ENCODE results near the gene CNGB1.

Gene CNGB1

GRCh38 chr16:57999971-58000705, 29.2 kb upstream of the CNGB1 start, which contains the start of gene ZNF319:
Gene ZNF319 (minus strand): TSS chr16:58000672. CDS start chr16:57998265, 2,407 bp downstream.
- Mint-ChIP-seq H3K4me3 (peak within 1 kb of the TSS; percentile 86), H3K9me3 (no peaks in the 10 kb centered on the region), H3K36me3 (peaks cover 57% of the 10 kb centered on the region), H3K4me1 (peaks cover 67% of the 10 kb centered on the region), H3K27ac (peak within 1 kb of the TSS; percentile 90)
- ATAC-seq (peak; percentile 42), DNase-seq (ENCODE audit: low spot score in 2 of 2) (peak in 1 of 2 donors; percentile 71)

GRCh38 chr16:57999366-57999970, 28.5 kb upstream of the CNGB1 start:
- peak in 1 of 2 donors; percentile 58 for DNase-seq (ENCODE audit: low spot score in 2 of 2)
- Mint-ChIP-seq H3K27ac (peak overlapping the region; percentile 67), H3K9me3 (no peaks in the 10 kb centered on the region), H3K4me1 (peaks cover 67% of the 10 kb centered on the region), H3K4me3 (peak overlapping the region; percentile 71), H3K36me3 (peaks cover 60% of the 10 kb centered on the region)
- no peak for ATAC-seq

GRCh38 chr16:57998992-57999365, 28.1 kb upstream of the CNGB1 start:
- no peaks in the 10 kb centered on the region for H3K9me3 Mint-ChIP-seq
- H3K36me3 Mint-ChIP-seq, result peaks cover 59% of the 10 kb centered on the region
- no peak for ATAC-seq
- H3K4me1 Mint-ChIP-seq, result peaks cover 66% of the 10 kb centered on the region
- H3K27ac Mint-ChIP-seq, result peak overlapping the region; percentile 67
- peak overlapping the region; percentile 71 for H3K4me3 Mint-ChIP-seq
- no peak for DNase-seq (ENCODE audit: low spot score in 2 of 2)

GRCh38 chr16:57998486-57998885, 27.6 kb upstream of the CNGB1 start:
- Mint-ChIP-seq H3K4me1 (peaks cover 63% of the 10 kb centered on the region), H3K27ac (peak overlapping the region; percentile 67), H3K9me3 (no peaks in the 10 kb centered on the region), H3K36me3 (peaks cover 54% of the 10 kb centered on the region), H3K4me3 (peak overlapping the region; percentile 71)
- DNase-seq (ENCODE audit: low spot score in 2 of 2), result peak; percentile 29 to 68
- peak; percentile 48 for ATAC-seq

GRCh38 chr16:57997528-57998265, 26.8 kb upstream of the CNGB1 start:
- peaks cover 48% of the 10 kb centered on the region for H3K36me3 Mint-ChIP-seq
- peak overlapping the region; percentile 71 for H3K4me3 Mint-ChIP-seq
- H3K9me3 Mint-ChIP-seq, result no peaks in the 10 kb centered on the region
- DNase-seq (ENCODE audit: low spot score in 2 of 2) (no peak), ATAC-seq (no peak)
- peaks cover 67% of the 10 kb centered on the region for H3K4me1 Mint-ChIP-seq
- peak overlapping the region; percentile 67 for H3K27ac Mint-ChIP-seq

GRCh38 chr16:57997176-57997527, 26.2 kb upstream of the CNGB1 start:
- Mint-ChIP-seq H3K9me3 (no peaks in the 10 kb centered on the region), H3K4me3 (no peak overlapping the region), H3K36me3 (peaks cover 42% of the 10 kb centered on the region), H3K27ac (peak overlapping the region; percentile 67), H3K4me1 (peaks cover 65% of the 10 kb centered on the region)
- ATAC-seq, result no peak
- no peak for DNase-seq (ENCODE audit: low spot score in 2 of 2)

- ATAC-seq (no peak), DNase-seq (ENCODE audit: low spot score in 2 of 2) (no peak)
- no peaks in the 10 kb centered on the region for H3K9me3 Mint-ChIP-seq
- peak overlapping the region; percentile 76 for H3K27ac Mint-ChIP-seq
- no peak overlapping the region for H3K4me3 Mint-ChIP-seq
- peaks cover 42% of the 10 kb centered on the region for H3K36me3 Mint-ChIP-seq
- H3K4me1 Mint-ChIP-seq, result peaks cover 60% of the 10 kb centered on the region
These were observed 25.7 kb upstream of the CNGB1 start for GRCh38 chr16:57996406-57997175.

GRCh38 chr16:57995721-57996405, 24.9 kb upstream of the CNGB1 start:
- peaks cover 53% of the 10 kb centered on the region for H3K4me1 Mint-ChIP-seq
- ATAC-seq (no peak), DNase-seq (ENCODE audit: low spot score in 2 of 2) (no peak)
- no peaks in the 10 kb centered on the region for H3K9me3 Mint-ChIP-seq
- peak overlapping the region; percentile 76 for H3K27ac Mint-ChIP-seq
- peaks cover 39% of the 10 kb centered on the region for H3K36me3 Mint-ChIP-seq
- H3K4me3 Mint-ChIP-seq, result no peak overlapping the region

- Mint-ChIP-seq H3K27ac (peak overlapping the region; percentile 76), H3K4me1 (peaks cover 53% of the 10 kb centered on the region), H3K36me3 (peaks cover 38% of the 10 kb centered on the region), H3K4me3 (no peak overlapping the region), H3K9me3 (no peaks in the 10 kb centered on the region)
- ATAC-seq (peak; percentile 65), DNase-seq (ENCODE audit: low spot score in 2 of 2) (peak in 1 of 2 donors; percentile 72)
These were observed 23.9 kb upstream of the CNGB1 start for GRCh38 chr16:57994778-57995177.

GRCh38 chr16:57994361-57994760, 23.4 kb upstream of the CNGB1 start:
- Mint-ChIP-seq H3K36me3 (peaks cover 36% of the 10 kb centered on the region), H3K9me3 (no peaks in the 10 kb centered on the region), H3K4me1 (peaks cover 52% of the 10 kb centered on the region), H3K4me3 (no peak overlapping the region), H3K27ac (peak overlapping the region; percentile 76)
- DNase-seq (ENCODE audit: low spot score in 2 of 2) (no peak), ATAC-seq (no peak)

- H3K27ac Mint-ChIP-seq, result no peak overlapping the region
These were observed 23.0 kb upstream of the CNGB1 start for GRCh38 chr16:57993897-57994296.

GRCh38 chr16:57993438-57993837, 22.5 kb upstream of the CNGB1 start:
- peaks cover 42% of the 10 kb centered on the region for H3K4me1 Mint-ChIP-seq
- H3K4me3 Mint-ChIP-seq, result no peak overlapping the region
- H3K27ac Mint-ChIP-seq, result peak overlapping the region; percentile 81
- H3K36me3 Mint-ChIP-seq, result peaks cover 27% of the 10 kb centered on the region
- ATAC-seq (no peak), DNase-seq (ENCODE audit: low spot score in 2 of 2) (no peak)
- H3K9me3 Mint-ChIP-seq, result no peaks in the 10 kb centered on the region

More at GRCh38 chr16:57993897-57994296, 23.0 kb upstream of the CNGB1 start:
- no peak for DNase-seq (ENCODE audit: low spot score in 2 of 2)
- no peaks in the 10 kb centered on the region for H3K9me3 Mint-ChIP-seq
- peaks cover 47% of the 10 kb centered on the region for H3K4me1 Mint-ChIP-seq
- ATAC-seq, result no peak
- H3K36me3 Mint-ChIP-seq, result peaks cover 32% of the 10 kb centered on the region
- H3K4me3 Mint-ChIP-seq, result no peak overlapping the region

GRCh38 chr16:57992084-57992483, 21.2 kb upstream of the CNGB1 start:
- Mint-ChIP-seq H3K9me3 (no peaks in the 10 kb centered on the region), H3K4me3 (no peak overlapping the region), H3K4me1 (peaks cover 29% of the 10 kb centered on the region), H3K36me3 (peaks cover 17% of the 10 kb centered on the region), H3K27ac (peak overlapping the region; percentile 81)
- ATAC-seq, result no peak
- DNase-seq (ENCODE audit: low spot score in 2 of 2), result no peak

- DNase-seq (ENCODE audit: low spot score in 2 of 2) (no peak), ATAC-seq (no peak)
- H3K9me3 Mint-ChIP-seq, result no peaks in the 10 kb centered on the region
- peaks cover 12% of the 10 kb centered on the region for H3K36me3 Mint-ChIP-seq
- peak overlapping the region; percentile 30 for H3K27ac Mint-ChIP-seq
- peaks cover 29% of the 10 kb centered on the region for H3K4me1 Mint-ChIP-seq
- no peak overlapping the region for H3K4me3 Mint-ChIP-seq
These were observed 20.7 kb upstream of the CNGB1 start for GRCh38 chr16:57991551-57992059.

Data from stimulated activated effector memory CD8-positive, alpha-beta T cell treated with anti-CD3 and anti-CD28 coated beads, Interleukin-12 subunit alpha, Interleukin-12 subunit beta, amount 100 ng/mL, for 72 hours (primary cell).